Adrenal gland (tissue), 5 donors: Measurements from ENCODE around the gene MBNL2.

ENCODE experiments used
- CTCF ChIP-seq, 6 experiments: fragments of 450-650 bp in 4 of 6; fragments of 200-600 bp in 2 of 6; sonication (generic) in 1 of 6; IDR thresholded peaks; 1 replicate in 5 of 6; 2 replicates in 1 of 6; pipeline versions ENCODE4 v1.5.1 to v1.8.0; 2016 to 2021; ENCODE audit warnings: antibody characterized with exemption in 6 of 6, mild to moderate bottlenecking in 2 of 6, moderate library complexity in 1 of 6
- POLR2A ChIP-seq, 2 donors: fragments of 450-650 bp; IDR thresholded peaks; one replicate each; pipeline ENCODE4 v1.6.1; 2017; ENCODE audit warnings: antibody characterized with exemption in 2 of 2, mild to moderate bottlenecking in 2 of 2, moderate library complexity in 1 of 2
- donor health status: DM: no; HTN: no; CAD: no.

GRCh38 chr13:97364827-97365226, 142.7 kb downstream of the MBNL2 start:
- no peak for TF ChIP-seq CTCF (IDR thresholded peaks at IDR 0.05)
- no peak for TF ChIP-seq POLR2A (IDR thresholded peaks at IDR 0.05)
